SK-N-SH (cell line): ENCODE measurements around the gene BCAS4. TPM values are rescaled to one million over a fixed set of nuclear protein-coding genes. Genes with fewer than 3 reads are reported as not detected.

Source experiments
- CTCF ChIA-PET: fragments of 300-600, 350-600 bp; formaldehyde crosslinking; extraction: SDS; loops from one replicate; lab custom pipeline; 2021; lab: Yijun Ruan, JAX
- POLR2A ChIA-PET: fragments of 350-600 bp; sonication (Branson Sonifier 250); formaldehyde crosslinking; extraction: SDS; loops from one replicate; lab custom pipeline; 2020; ENCODE audit warnings: antibody characterized with exemption, inconsistent platforms; lab: Yijun Ruan, JAX
- DNase-seq: peaks from one replicate; pipeline ENCODE4 v3.0.0; 2012
- H2AFZ ChIP-seq: fragments of 200-600 bp; sonication (generic); 2 replicates; pipeline ENCODE4 v1.8.1; 2016; ENCODE audit warnings: antibody characterized with exemption, mild to moderate bottlenecking, low read depth
- H3F3A ChIP-seq: fragments of 200-600 bp; sonication (generic); replicated peaks from 2 replicates; pipeline ENCODE3; 2016; ENCODE audit warnings: antibody characterized with exemption, mild to moderate bottlenecking; ENCODE audit not compliant: insufficient read depth
- H3K27ac ChIP-seq, 2 experiments: fragments of 200-500 bp in 1 of 2; fragments of 200-600 bp in 1 of 2; sonication (Bioruptor generic) in 1 of 2; sonication (generic), shearing (Covaris generic) in 1 of 2; 2 replicates each; pipeline versions ENCODE4 v1.5.1 to v1.6.1; 2014 to 2016; ENCODE audit warnings: low read depth in 2 of 2, inconsistent platforms in 1 of 2, low read length in 1 of 2, mild to moderate bottlenecking in 1 of 2, mixed read lengths in 1 of 2
- H3K27me3 ChIP-seq: fragments of 200-600 bp; sonication (generic), shearing (Covaris generic); 2 replicates; pipeline ENCODE4 v1.6.1; 2016; ENCODE audit warnings: mixed run types; ENCODE audit not compliant: insufficient read depth
- H3K36me3 ChIP-seq, 2 experiments: fragments of 200-500 bp in 1 of 2; fragments of 200-600 bp in 1 of 2; sonication (Bioruptor generic) in 1 of 2; sonication (generic) in 1 of 2; replicated peaks in 1 of 2; 2 replicates each; pipeline versions ENCODE3 to v1.5.1; 2014 to 2016; ENCODE audit warnings: low read length in 1 of 2, mild to moderate bottlenecking in 1 of 2; ENCODE audit not compliant: insufficient read depth in 2 of 2, control insufficient read depth in 1 of 2
- H3K4me1 ChIP-seq, 2 experiments: fragments of 200-500 bp in 1 of 2; fragments of 200-600 bp in 1 of 2; sonication (Bioruptor generic) in 1 of 2; sonication (generic), shearing (Covaris generic) in 1 of 2; 2 replicates each; pipeline versions ENCODE4 v1.5.1 to v1.6.1; 2014 to 2016; ENCODE audit warnings: low read depth in 1 of 2, low read length in 1 of 2, mixed run types in 1 of 2; ENCODE audit not compliant: insufficient read depth in 2 of 2, control insufficient read depth in 1 of 2
- H3K4me2 ChIP-seq: fragments of 200-600 bp; sonication (generic), shearing (Covaris generic); 2 replicates; pipeline ENCODE4 v1.6.1; 2017; ENCODE audit warnings: mixed run types
- H3K4me3 ChIP-seq, 2 experiments: fragments of 200-500 bp in 1 of 2; fragments of 200-600 bp in 1 of 2; sonication (Bioruptor generic) in 1 of 2; sonication (generic), shearing (Covaris generic) in 1 of 2; 2 replicates each; pipeline versions ENCODE4 v1.5.1 to v1.8.1; 2014 to 2016; ENCODE audit warnings: low read depth in 2 of 2, inconsistent platforms in 1 of 2, low read length in 1 of 2, mild to moderate bottlenecking in 1 of 2, mixed read lengths in 1 of 2, moderate library complexity in 1 of 2
- H3K79me2 ChIP-seq: fragments of 200-600 bp; sonication (generic); 2 replicates; pipeline ENCODE4 v1.8.1; 2017; ENCODE audit warnings: mild to moderate bottlenecking; ENCODE audit not compliant: insufficient read depth
- H3K9ac ChIP-seq: fragments of 200-600 bp; sonication (generic); 2 replicates; pipeline ENCODE4 v1.6.1; 2017; ENCODE audit warnings: mixed run types
- H3K9me2 ChIP-seq: fragments of 200-600 bp; sonication (generic); 2 replicates; pipeline ENCODE4 v1.6.1; 2017; ENCODE audit warnings: mixed run types
- H3K9me3 ChIP-seq: fragments of 200-600 bp; sonication (generic); 2 replicates; pipeline ENCODE4 v1.6.1; 2017; ENCODE audit warnings: mixed run types, mild to moderate bottlenecking, moderate library complexity
- H4K20me1 ChIP-seq: fragments of 200-600 bp; sonication (generic); 2 replicates; pipeline ENCODE4 v1.6.1; 2017; ENCODE audit warnings: mild to moderate bottlenecking, mixed run types; ENCODE audit not compliant: insufficient read depth
- EP300 ChIP-seq, 2 experiments: IDR thresholded peaks; 2 replicates each; pipeline versions ENCODE4 v1.4.0 to v1.6.1; 2012; ENCODE audit warnings: borderline replicate concordance in 1 of 2, low read depth in 1 of 2, low read length in 1 of 2
- FOXJ3 ChIP-seq: sonication (generic); formaldehyde crosslinking; IDR thresholded peaks from 2 replicates; pipeline ENCODE4 v1.5.1; 2020; ENCODE audit warnings: mild to moderate bottlenecking, missing genetic modification reagents
- JUND ChIP-seq: IDR thresholded peaks from 2 replicates; pipeline ENCODE4 v1.4.0; 2012
- MEF2A ChIP-seq: IDR thresholded peaks from 2 replicates; pipeline ENCODE4 v1.4.0; 2012; ENCODE audit warnings: low read depth, borderline replicate concordance
- MXI1 ChIP-seq: IDR thresholded peaks from 2 replicates; pipeline ENCODE4 v1.6.1; 2012; ENCODE audit warnings: mild to moderate bottlenecking, low read depth, low read length, improper control_type of control experiment
- NFIC ChIP-seq: IDR thresholded peaks from 2 replicates; pipeline ENCODE4 v1.4.0; 2012; ENCODE audit warnings: borderline replicate concordance
- NRF1 ChIP-seq: IDR thresholded peaks from 2 replicates; pipeline ENCODE4 v1.6.1; 2012; ENCODE audit warnings: low read depth, mild to moderate bottlenecking, low read length
- RCOR1 ChIP-seq: fragments of 150-350 bp; IDR thresholded peaks from 2 replicates; pipeline ENCODE4 v1.6.1; 2017; ENCODE audit warnings: antibody characterized with exemption, low read length
- RFX5 ChIP-seq: IDR thresholded peaks from 2 replicates; pipeline ENCODE4 v1.6.1; 2012; ENCODE audit warnings: mild to moderate bottlenecking, improper control_type of control experiment, low read length
- SIN3A ChIP-seq: IDR thresholded peaks from 2 replicates; pipeline ENCODE4 v1.6.1; 2012; ENCODE audit warnings: low read depth, mild to moderate bottlenecking, low read length, moderate library complexity, borderline replicate concordance
- YY1 ChIP-seq: IDR thresholded peaks from 2 replicates; pipeline ENCODE4 v1.4.0; 2012; ENCODE audit warnings: low read depth, mild to moderate bottlenecking
- WGBS: methylation state at CpG from one replicate; pipeline ENCODE4 v1.1.6; 2017; ENCODE audit warnings: low lambda C conversion rate; 5-methylcytosine and 5-hydroxymethylcytosine counted together
- polyA plus RNA-seq, 3 experiments: library from polyadenylated mRNA; depleted of rRNA; stranded (reverse); fragments of >200 nt; gene quantifications; 2 replicates each; pipeline ENCODE4 v1.2.3, GENCODE V29; 2012
- TF ChIP-seq, protein P1 (sequence below): IDR thresholded peaks from 2 replicates; pipeline ENCODE4 v1.6.1; 2012; ENCODE audit warnings: mild to moderate bottlenecking, low read depth, low read length, moderate library complexity
- TF ChIP-seq, protein P2 (sequence below): fragments of 200-600 bp; sonication (generic); IDR thresholded peaks from 2 replicates; pipeline ENCODE4 v1.6.1; 2017; ENCODE audit warnings: antibody characterized with exemption, mild to moderate bottlenecking, moderate library complexity
- TF ChIP-seq, protein P3 (sequence below): fragments of 150-350 bp; IDR thresholded peaks from 2 replicates; pipeline ENCODE4 v1.6.1; 2017; ENCODE audit warnings: antibody characterized with exemption, low read length, low read depth, borderline replicate concordance
- TF ChIP-seq, protein P4 (sequence below): IDR thresholded peaks from 2 replicates; pipeline ENCODE4 v1.4.0; 2012; ENCODE audit warnings: low read depth, borderline replicate concordance

The BCAS4 gene
- polyA plus RNA-seq, 1 of the 3 experiments (the other 2 are of a cell fraction): 43.8 TPM

DNA sequence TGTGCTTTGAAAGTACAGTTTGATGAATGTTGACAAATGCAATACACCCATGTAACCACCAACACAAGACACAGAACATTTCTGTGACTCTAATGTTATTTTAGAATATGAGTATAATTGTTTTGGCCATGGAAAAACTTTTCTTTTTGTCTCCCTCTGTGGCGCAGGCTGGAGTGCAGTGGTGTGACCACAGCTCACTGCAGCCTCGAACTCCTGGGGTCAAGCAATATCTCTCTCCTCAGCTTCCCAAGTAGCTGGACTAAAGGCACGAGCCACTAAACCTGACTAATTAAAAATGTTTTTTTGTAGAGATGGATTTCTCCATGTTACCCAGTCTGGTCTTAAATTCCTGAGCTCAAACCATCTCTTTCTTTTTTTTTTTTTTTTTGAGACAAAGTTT lies 20.3 kb upstream of the BCAS4 start:
- 84% methylated on average over 3 of the region's 3 CpGs for WGBS
- Histone ChIP-seq H3F3A (no peaks in the 10 kb centered on the region), H4K20me1 (no peaks in the 10 kb centered on the region), H3K27ac (no peak overlapping the region), H3K4me3 (no peak overlapping the region), H3K9me2 (no peaks in the 10 kb centered on the region), H3K4me2 (no peak overlapping the region), H3K9me3 (no peaks in the 10 kb centered on the region), H3K4me1 (peaks cover 0 to 6% of the 10 kb centered on the region in 2 experiments; a peak in 1 of 4 replicates), H3K79me2 (no peaks in the 10 kb centered on the region), H2AFZ (no peak overlapping the region), H3K27me3 (no peaks in the 10 kb centered on the region), H3K9ac (no peak overlapping the region), H3K36me3 (no peaks in the 10 kb centered on the region)
- no peak for DNase-seq
- CTCF ChIA-PET: interaction anchor here (1.0 kb wide), 1 partner anchor 462 kb away, joined by 3 read pairs; no protein-coding TSS in a partner anchor
- TF ChIP-seq NRF1 (no peak), SIN3A (no peak), RCOR1 (no peak), MEF2A (no peak), YY1 (no peak), JUND (no peak), EP300 (IDR thresholded peaks at IDR 0.05; ENCODE audit: borderline replicate concordance in 1 of 2, low read depth in 1 of 2, low read length in 1 of 2) (no peak), RFX5 (no peak), FOXJ3 (no peak), MXI1 (no peak), NFIC (no peak)
- TF ChIP-seq, protein P1, sequence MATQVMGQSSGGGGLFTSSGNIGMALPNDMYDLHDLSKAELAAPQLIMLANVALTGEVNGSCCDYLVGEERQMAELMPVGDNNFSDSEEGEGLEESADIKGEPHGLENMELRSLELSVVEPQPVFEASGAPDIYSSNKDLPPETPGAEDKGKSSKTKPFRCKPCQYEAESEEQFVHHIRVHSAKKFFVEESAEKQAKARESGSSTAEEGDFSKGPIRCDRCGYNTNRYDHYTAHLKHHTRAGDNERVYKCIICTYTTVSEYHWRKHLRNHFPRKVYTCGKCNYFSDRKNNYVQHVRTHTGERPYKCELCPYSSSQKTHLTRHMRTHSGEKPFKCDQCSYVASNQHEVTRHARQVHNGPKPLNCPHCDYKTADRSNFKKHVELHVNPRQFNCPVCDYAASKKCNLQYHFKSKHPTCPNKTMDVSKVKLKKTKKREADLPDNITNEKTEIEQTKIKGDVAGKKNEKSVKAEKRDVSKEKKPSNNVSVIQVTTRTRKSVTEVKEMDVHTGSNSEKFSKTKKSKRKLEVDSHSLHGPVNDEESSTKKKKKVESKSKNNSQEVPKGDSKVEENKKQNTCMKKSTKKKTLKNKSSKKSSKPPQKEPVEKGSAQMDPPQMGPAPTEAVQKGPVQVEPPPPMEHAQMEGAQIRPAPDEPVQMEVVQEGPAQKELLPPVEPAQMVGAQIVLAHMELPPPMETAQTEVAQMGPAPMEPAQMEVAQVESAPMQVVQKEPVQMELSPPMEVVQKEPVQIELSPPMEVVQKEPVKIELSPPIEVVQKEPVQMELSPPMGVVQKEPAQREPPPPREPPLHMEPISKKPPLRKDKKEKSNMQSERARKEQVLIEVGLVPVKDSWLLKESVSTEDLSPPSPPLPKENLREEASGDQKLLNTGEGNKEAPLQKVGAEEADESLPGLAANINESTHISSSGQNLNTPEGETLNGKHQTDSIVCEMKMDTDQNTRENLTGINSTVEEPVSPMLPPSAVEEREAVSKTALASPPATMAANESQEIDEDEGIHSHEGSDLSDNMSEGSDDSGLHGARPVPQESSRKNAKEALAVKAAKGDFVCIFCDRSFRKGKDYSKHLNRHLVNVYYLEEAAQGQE: no peak
- TF ChIP-seq, protein P2, sequence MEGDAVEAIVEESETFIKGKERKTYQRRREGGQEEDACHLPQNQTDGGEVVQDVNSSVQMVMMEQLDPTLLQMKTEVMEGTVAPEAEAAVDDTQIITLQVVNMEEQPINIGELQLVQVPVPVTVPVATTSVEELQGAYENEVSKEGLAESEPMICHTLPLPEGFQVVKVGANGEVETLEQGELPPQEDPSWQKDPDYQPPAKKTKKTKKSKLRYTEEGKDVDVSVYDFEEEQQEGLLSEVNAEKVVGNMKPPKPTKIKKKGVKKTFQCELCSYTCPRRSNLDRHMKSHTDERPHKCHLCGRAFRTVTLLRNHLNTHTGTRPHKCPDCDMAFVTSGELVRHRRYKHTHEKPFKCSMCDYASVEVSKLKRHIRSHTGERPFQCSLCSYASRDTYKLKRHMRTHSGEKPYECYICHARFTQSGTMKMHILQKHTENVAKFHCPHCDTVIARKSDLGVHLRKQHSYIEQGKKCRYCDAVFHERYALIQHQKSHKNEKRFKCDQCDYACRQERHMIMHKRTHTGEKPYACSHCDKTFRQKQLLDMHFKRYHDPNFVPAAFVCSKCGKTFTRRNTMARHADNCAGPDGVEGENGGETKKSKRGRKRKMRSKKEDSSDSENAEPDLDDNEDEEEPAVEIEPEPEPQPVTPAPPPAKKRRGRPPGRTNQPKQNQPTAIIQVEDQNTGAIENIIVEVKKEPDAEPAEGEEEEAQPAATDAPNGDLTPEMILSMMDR: no peak
- TF ChIP-seq, protein P3, sequence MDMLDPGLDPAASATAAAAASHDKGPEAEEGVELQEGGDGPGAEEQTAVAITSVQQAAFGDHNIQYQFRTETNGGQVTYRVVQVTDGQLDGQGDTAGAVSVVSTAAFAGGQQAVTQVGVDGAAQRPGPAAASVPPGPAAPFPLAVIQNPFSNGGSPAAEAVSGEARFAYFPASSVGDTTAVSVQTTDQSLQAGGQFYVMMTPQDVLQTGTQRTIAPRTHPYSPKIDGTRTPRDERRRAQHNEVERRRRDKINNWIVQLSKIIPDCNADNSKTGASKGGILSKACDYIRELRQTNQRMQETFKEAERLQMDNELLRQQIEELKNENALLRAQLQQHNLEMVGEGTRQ: no peak
- TF ChIP-seq, protein P4, sequence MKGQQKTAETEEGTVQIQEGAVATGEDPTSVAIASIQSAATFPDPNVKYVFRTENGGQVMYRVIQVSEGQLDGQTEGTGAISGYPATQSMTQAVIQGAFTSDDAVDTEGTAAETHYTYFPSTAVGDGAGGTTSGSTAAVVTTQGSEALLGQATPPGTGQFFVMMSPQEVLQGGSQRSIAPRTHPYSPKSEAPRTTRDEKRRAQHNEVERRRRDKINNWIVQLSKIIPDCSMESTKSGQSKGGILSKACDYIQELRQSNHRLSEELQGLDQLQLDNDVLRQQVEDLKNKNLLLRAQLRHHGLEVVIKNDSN: no peak
- POLR2A ChIA-PET: no interaction called here
